Sciatic nerve (tissue), 2 donors: ENCODE data around the gene KCNS1. TPM values are rescaled to one million over a fixed set of nuclear protein-coding genes. Genes with fewer than 3 reads are reported as not detected.
A peak's percentile ranks its signal among the peaks of the same experiment; 100 is the strongest.

Experiments
- ATAC-seq: fragments of 200-7000 bp; cut with Tn5 transposase; one replicate; pipeline ENCODE4 v1.9.1; 2020; ENCODE audit warnings: mild to moderate bottlenecking, moderate library complexity
- DNase-seq: peaks from one replicate; pipeline ENCODE4 v3.0.0-alpha.2; 2020; ENCODE audit warnings: low spot score
- intact Hi-C: fragments of 100-400 bp; cut with DNase I; formaldehyde crosslinking; loops from one replicate; pipeline ENCODE4 v1.14.2; 2022
- total RNA-seq: library from RNA; stranded (reverse); fragmentation: NEBNext Ultra II Directional; extraction: Animal tissue kit (Norgen Biotek cat#: 25700); gene quantifications from one replicate; pipeline ENCODE4 v1.2.1, GENCODE V29; 2021
- donor health status: DM: no; HTN: no; CAD: no.
- donor health status: DM: no; HTN: no; CAD: no.

Gene KCNS1
- total RNA-seq, 1 donor from 2014 or later: not detected

- intact Hi-C loops: no loop called here
- DNase-seq (no peak), ATAC-seq (no peak)
Measured at GRCh38 chr20:45058168-45058850, 42.6 kb downstream of the KCNS1 start.

DNA sequence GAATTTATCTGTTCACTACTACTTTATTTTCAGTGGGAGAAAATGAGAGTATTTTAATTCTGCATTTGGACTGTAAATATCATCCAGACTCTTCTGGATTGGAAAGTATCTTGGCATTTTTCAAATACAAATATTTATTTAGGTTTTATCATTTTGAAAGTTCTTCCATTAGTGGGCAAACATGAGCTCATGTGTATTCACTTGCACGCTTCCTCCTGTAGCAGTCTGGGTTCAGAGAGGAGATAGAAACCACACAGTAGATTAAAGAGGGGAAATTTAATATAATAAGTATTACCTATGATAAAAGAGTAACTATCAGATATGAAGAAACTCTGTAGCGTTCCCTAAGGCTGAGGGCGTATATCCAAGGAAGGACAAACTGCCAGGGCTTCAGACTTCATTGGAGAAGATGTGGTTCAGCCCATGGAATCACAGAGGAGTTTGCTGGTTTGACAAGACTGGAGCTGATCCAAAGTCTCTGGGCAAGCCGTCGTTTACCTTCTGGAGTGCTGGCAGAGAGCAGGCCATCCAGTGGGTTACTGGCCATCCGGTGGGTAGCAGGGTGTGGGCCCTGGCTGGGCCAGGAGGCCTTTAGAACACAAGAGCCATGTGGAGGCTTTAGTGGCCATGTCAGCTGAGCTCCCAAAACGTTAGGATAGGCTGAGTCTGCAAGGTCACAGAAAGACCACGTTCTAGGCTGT lies 44.3 kb downstream of the KCNS1 start:
- intact Hi-C loops: no loop called here
- DNase-seq (no peak), ATAC-seq (no peak)

DNA sequence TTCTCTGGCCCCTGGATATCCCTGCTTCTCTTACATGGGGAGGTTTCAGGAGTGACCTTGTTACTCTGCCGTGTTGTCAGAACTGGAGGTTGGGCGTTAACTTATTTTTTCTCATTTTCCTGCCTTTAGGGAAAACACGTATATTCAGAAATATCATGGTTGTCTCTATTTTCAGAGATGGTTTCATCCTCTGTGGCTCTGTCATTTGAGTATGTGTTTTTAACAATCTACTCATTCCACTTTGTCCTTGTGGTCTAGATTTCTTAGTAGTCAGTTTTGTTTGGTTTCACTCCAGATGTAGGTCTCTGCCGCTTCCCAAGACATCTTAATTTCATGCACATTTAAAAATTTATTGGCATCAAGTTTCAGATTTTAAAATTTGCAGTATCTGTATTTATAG lies 45.9 kb downstream of the KCNS1 start:
- intact Hi-C loops: no loop called here
- ATAC-seq (no peak), DNase-seq (no peak)

DNA sequence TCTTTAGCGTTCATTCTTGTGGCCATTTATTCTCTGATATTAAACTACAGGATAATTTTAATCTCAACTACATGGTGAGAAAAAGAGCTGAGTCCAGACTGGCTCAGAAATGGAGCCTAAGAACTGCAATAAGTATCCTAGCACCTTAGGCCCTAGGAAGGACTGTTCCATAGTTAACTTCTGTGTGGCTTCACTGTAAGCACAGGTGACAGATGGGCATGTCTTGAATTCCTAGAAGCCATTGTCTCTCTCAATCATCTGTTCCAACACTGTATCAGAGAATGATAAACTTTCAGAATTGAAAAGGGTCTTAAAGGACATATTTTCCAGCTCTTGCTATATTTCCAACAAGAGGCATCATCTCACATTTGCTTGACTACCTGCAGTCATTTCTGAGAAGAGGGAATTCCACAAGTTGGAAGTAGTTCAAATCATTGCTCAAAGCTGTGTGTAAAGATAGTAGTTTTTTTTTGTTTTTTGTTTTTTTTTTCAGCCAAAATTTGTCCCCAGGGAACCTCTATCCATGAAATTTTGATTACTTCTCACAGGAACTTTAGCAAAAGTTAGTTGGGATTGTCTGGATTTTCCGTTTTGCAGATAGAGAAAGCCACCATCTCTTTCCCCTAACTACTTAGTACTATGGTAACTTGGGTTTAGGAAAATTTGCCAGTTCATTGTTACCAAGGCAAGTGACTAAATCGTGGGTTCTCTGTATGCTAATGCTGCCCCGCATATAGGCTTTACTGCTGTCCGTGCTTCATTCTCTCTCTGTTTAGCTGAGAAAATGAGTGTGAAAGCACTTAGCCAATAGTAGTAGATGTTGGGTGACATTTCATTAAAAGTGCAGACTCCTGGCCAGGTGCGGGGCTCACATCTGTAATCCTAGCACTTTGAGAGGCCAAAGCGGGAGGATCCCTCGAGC lies 47.2 kb downstream of the KCNS1 start:
- DNase-seq (no peak), ATAC-seq (peak; percentile 15)
- intact Hi-C loops: no loop called here

GRCh38 chr20:45052698-45053429 lies 48.1 kb downstream of the KCNS1 start:
- ATAC-seq: peak; percentile 80
- intact Hi-C loops: no loop called here
- no peak for DNase-seq

DNA sequence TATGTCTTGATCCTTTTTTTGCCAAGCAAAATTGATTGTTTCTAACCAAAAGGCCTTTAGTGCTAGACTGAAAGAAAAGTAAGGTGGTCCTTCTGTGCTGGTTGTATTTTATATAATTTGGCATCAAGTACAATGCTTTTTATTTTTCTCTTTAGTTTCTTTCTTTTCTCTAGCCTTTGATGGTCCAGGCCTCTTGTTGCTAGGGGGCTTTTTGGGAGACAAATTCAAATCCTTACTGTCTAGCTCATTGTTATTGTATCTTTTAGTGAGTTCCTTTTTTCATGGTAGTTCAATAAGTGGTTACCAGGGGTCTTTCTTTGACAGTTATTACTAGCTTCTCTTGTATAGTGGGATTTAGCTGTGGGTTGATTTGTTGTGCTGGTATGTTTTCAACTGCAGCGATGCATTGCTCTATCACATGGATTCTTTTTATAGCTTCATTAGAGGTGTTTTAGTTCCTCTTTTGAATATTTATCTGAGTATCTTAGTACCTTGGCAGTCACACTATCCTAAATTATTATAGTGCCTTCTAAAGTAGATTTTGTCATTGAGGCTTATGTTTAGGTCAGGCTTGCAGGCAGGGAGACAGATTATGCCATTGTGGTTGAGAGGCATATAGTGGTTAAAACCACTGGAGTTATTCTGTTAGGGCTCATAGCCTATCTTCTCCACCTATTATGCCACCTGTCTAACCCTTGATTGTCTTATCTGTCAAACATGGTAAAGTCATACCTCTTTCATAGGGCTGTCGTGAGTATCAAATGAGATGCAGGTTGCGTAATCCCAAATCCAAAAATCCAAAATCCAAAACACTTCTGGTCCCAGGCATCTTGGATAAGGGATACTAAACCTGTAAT lies 49.5 kb downstream of the KCNS1 start:
- no peak for ATAC-seq
- DNase-seq: no peak
- intact Hi-C loops: no loop called here

GRCh38 chr20:45049904-45050471 lies 50.9 kb downstream of the KCNS1 start:
- intact Hi-C loops: no loop called here
- DNase-seq (no peak), ATAC-seq (peak; percentile 51)

GRCh38 chr20:45049438-45049837 lies 51.5 kb downstream of the KCNS1 start:
- DNase-seq (no peak), ATAC-seq (no peak)
- intact Hi-C loops: no loop called here

DNA sequence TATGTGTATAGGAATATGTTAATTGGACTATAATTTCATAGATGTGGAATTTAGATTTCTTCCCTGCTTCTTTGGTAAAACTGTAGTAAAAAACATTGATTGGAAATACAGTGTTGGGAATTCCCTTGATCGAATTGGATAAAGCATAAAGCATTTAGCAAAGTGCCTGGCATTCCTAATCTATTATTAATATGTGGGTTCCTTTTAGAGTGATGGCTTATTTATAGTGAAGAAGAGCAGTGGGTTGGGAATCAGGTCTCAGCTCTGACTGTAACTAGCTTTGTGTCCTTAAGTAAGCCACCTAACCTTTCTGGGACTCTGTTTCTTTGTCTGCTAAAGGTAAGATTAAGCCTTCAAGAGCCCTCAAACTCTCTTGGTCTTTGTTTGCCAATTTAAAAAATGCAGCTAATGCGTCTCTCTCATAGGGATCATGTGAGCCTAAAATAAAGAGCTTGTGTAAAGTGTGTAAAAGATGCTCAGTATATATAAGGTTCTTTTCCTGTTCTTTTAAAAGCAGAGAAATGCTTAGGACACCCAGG lies 53.3 kb downstream of the KCNS1 start:
- intact Hi-C loops: no loop called here

GRCh38 chr20:45044601-45045000 lies 56.3 kb downstream of the KCNS1 start:
- ATAC-seq (no peak), DNase-seq (no peak)
- intact Hi-C loops: loop anchor here (5.0 kb wide), 1 partner anchor 53 kb away; no protein-coding TSS in a partner anchor

More for the DNA sequence above, 53.3 kb downstream of the KCNS1 start:
- DNase-seq (no peak), ATAC-seq (no peak)

GRCh38 chr20:45044084-45044573 lies 56.8 kb downstream of the KCNS1 start:
- DNase-seq: no peak
- intact Hi-C loops: loop anchor here (5.0 kb wide), 1 partner anchor 53 kb away; no protein-coding TSS in a partner anchor
- ATAC-seq: peak; percentile 78

DNA sequence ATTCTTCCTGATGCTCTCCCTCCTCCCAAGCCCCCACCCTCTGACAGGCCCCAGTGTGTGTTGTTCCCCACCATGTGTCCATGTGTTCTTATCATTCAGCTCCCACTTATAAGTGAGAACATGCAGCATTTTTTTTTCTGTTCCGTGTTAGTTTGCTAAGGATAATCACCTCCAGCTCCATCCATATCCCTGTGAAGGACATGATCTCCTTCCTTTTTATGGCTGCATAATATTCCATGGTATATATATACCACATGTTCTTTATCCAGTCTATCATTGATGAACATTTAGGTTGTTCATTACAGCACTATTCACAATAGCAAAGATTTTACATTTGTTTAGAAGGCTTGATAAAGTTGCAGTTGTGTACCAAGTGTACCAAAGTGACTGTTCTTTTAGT lies 57.9 kb downstream of the KCNS1 start:
- intact Hi-C loops: loop anchor here (5.0 kb wide), 1 partner anchor 54 kb away; no protein-coding TSS in a partner anchor
- DNase-seq: no peak
- no peak for ATAC-seq

Other genes with a start within 250 kb of the KCNS1 start
- gene YWHAB, start 215.4 kb downstream of the KCNS1 start, total RNA-seq: 126 TPM
- gene PABPC1L, start 191.1 kb downstream of the KCNS1 start, total RNA-seq: 15.6 TPM
- 19.3 TPM for gene TOMM34, start 140.7 kb downstream of the KCNS1 start, total RNA-seq
- 43.8 TPM for gene STK4, start 134.6 kb downstream of the KCNS1 start, total RNA-seq
- not detected for gene WFDC5, start 14.0 kb upstream of the KCNS1 start, total RNA-seq
- gene WFDC12, start 23.3 kb upstream of the KCNS1 start, total RNA-seq: not detected
- 1.8 TPM for gene PI3, start 73.8 kb upstream of the KCNS1 start, total RNA-seq
- gene SEMG1, start 105.9 kb upstream of the KCNS1 start, total RNA-seq: not detected
- gene SEMG2, start 120.2 kb upstream of the KCNS1 start, total RNA-seq: not detected
- gene SLPI, start 153.4 kb upstream of the KCNS1 start, total RNA-seq: 95.5 TPM
- gene RBPJL, start 205.7 kb upstream of the KCNS1 start, total RNA-seq: not detected
- gene MATN4, start 207.2 kb upstream of the KCNS1 start, total RNA-seq: 0.22 TPM
- 77.7 TPM for gene SDC4, start 247.3 kb upstream of the KCNS1 start, total RNA-seq